HG02870 (cell line): ENCODE measurements around the gene KLHL17.

ENCODE experiments used
- ATAC-seq: cut with Tn5 transposase; IDR thresholded peaks from one replicate; pipeline ENCODE4 v1.9.1; 2021; ENCODE audit warnings: mild to moderate bottlenecking, moderate library complexity; ENCODE audit not compliant: unreplicated experiment

The KLHL17 gene

DNA sequence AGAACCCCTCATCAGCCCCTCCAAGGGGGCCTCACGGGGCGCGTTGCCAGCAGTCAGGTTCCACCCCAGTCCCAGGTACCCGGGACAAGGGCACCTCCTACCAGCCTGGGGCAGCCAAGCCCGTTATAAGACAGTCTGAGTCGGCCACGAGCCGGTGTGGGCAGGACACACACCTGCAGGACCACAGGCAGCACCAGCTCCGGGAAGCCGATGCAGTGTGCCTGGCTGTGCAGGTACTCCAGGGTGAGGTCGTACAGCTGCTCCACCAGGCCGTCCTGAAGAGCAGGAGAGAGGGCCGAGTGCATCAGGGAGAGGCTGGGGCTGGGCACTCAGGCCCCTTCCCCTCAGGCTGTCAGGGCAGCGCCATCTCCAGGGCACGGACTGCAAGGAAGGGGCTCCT, 12.4 kb upstream of the KLHL17 start:
- no peak for ATAC-seq

DNA sequence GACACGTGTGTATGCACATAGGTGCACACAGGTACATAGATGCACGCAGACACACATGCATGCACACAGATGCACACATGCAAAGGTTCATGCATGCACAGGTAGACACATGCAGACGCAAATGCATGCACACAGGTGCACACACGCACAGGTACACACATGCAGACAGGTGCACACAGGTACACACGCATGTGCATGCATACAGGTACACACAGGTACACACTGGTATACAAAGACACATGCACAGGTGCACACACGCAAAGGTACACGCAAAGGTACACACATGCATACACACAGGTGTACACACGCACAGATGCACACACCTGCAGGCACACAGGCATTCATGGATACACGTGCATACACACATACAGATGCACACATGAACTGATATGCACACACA, 10.1 kb upstream of the KLHL17 start:
- no peak for ATAC-seq

DNA sequence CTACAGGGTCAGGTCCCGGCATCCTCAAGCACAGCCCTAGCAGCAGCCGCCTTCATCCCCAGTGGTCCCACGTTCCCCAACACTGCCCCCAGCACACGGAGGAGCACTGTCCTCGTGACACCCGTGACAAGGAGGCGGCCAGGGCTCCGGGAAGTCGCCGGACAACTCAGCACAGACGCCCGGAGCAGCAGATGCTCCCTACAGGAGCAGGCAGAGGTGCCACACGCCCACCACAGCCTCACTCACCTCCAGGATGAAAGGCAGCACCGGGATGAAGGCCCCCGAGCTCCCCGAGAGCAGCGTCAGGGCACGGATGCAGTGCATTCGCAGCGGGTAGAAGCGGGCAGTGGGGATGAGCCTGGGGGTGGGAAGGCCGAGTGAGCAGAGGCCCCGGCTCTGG, 9.5 kb upstream of the KLHL17 start:
- ATAC-seq: no peak

DNA sequence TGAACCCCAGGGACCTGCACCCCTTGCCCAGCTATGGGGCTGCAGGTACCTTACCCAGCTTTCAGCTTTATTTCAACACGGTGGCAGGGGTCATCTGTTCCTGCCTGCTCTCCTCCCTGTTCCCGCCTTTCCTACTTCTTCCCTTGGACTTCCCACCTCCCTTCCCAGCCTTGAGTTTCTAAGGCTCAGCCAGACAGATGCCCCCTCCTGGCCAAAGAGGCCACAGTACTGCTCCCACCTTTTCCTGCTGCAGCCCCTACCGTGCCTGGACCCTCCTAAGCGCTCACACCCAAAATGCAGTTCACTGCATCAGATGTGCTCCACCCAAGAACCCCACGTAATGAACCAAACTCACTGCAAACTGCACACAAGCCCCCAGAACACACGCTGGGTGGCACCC, 9.0 kb upstream of the KLHL17 start:
- ATAC-seq: no peak

DNA sequence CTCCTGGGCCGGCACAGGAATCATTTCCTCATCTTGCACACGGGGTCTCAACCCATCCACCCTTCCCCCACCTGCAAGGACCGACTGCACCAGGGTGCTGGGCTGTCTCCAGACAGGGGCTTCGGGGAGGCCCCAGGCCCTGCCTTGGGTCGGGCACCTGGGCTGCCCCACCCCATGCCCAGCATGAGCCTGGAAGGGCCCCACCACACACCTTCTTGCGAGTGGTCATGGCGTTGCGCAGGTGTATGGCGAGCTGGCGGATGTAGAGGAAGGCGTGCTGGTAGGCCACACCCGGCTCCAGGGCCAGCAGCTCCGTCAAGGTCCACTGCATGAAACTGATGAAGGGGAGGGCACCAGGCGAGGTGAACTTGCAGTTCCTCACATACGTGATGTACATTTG, 8.2 kb upstream of the KLHL17 start:
- ATAC-seq: no peak

DNA sequence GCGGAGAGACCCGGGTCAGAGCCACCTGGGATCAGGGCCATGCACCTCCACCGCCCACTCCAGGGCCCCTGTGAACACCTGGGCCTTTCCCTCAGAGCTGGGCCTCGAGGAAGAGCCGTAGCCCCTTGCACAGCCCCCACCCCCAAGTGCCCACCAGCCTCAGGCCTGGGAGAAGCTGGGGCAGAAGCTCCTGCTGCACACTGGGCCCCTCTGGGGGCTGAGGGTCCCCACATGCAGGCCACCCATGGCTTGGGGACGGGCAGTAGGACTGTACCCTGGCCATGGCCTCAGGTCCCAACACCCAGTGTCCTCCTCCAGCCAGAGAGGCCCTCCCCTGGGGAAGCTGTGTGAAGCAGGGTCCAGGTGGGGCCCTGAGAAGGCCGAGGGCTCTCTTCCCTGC, 7.8 kb upstream of the KLHL17 start:
- ATAC-seq: no peak

DNA sequence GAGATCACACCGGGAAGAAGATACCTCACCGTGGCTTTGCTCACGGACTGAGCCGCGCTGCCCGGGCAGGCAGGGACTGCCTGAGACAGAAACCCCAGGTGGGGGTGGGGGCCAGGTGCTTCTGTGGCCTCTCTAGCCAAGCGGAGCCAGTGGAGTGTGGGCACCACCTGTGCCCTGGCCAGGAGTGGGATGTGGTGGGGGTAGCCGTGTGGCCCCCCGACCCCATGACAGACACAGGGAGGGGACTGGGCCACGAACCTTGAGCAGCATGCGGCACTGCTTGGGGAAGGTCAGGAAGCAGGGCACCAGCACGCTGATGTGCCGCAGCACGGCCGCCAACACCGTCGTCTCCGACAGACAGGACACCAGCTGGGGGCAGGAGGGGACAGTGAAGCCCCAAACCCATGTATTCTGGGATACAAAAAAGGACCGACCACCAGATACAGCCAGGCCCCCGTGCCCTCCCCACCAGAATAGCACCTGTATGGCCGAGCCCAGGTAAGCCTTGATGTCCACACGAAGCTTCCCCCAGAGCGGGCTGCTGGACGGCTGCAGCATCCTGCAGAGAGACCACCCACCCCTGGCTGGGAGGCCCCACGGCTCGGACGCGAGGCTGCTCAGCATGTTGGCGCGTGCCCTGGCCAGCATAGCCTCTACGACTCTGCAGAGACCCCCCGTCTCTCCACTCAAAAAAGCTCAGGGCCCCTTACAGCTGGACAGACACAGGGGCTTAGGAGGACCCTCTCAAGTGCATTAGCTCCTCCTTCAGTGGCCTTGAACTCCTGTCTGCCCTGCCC, 6.7 kb upstream of the KLHL17 start:
- ATAC-seq: no peak

DNA sequence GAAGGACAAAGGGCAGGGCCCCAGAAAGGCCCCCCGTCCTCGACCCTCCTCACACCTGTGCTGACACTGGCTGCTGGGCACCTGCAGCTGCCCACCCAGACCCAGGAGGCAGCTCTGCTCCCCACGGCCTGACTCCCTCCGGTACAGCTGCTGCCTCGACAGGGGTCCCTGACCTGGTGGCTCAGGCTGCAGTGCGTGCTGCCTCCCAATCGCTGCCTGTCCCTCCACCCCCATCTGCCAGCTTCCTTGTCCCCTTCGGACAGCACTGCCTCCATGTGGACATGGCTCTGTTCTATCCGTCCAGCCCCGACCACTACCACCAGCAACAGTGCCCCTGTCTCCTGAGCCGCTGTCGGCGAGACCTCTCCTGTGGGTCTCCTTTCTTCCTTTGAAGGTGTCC, 5.5 kb upstream of the KLHL17 start:
- ATAC-seq: no peak

DNA sequence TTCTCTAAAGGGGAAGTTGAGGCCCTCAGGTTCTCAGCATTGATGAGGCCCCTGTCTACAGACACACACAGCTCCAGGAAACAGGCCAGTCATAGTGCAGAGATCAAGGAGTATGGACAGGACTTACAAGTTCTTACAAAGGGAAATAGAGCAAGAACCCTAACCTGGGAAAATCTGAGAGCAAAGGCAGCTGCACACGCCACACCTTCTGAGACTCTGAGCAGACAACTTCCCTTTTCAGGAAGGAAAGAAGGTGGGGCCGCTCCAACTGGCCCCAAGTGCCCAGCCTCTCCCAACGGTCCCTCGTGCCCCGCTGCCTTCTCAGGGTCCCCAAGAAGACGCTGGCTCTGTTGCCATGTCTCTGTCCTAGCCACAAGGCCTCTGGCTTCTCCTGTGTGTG, 4.9 kb upstream of the KLHL17 start:
- no peak for ATAC-seq

DNA sequence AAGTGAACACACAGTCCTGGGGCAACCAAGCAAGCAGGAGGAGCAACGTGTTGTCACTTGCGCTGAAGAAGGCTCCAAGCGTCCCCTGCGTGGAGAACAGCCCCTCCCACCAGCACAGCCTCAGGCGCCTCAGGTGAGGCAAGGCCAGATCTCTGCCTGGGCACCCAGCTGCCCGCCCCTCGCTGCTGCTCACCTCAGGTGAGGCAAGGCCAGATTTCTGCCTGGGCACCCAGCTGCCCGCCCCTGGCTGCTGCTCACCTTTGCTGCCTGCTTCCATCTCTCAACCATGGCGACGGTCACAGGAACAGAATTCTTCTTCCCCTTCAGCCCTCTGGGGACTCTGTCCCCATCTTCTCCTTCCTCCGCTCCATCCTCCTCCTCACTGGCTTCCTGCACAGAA, 3.7 kb upstream of the KLHL17 start:
- ATAC-seq: no peak

DNA sequence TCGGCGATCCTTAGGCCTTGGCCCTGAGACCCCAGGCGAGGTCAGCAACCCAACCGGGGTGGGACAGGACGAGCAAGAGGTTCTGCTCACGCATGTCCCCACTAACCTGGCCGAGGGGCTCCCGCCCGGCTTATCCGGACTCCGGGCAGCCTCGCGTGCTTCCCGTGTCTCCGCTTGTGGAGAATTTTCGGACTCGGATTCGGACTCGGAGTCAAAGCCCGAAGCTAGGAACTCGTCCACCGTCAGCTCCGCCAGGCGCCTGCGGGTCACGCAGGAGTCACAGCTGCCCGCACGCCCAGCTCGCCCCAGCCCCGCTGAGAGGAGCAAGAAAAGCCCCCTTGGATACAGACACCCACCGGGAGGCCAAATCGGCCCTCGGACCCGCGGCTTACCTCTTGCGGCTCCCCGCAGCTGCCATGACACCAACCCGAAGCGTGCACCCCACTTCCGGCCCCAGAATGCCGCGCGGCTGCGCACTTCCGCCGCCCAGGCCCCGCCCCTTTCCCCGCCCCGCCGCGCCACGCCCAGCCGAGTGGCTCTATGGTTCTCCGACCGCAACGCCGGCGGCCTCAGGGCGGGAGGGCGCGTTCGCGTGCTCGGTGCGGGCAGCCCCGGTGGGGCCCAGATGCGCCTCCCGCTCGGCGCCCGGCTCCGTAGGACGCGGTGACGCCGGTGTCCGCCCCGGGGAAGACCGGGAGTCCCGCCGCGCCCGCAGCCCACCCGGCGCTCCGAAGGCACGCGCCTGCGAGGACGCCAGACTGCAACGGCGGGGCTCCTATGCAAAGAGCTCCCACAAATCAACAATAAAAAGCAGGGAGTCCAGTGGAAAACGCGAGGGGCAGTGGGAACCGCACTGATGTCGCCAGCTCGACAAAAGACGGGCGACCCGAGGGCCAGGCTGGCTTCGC, 1.3 kb upstream of the KLHL17 start, which contains the start of gene NOC2L:
TSS of gene NOC2L (minus strand) at position 434 of the 908 bp plus-strand sequence. CDS start at position 418, 16 bp downstream.
- no peak for ATAC-seq

DNA sequence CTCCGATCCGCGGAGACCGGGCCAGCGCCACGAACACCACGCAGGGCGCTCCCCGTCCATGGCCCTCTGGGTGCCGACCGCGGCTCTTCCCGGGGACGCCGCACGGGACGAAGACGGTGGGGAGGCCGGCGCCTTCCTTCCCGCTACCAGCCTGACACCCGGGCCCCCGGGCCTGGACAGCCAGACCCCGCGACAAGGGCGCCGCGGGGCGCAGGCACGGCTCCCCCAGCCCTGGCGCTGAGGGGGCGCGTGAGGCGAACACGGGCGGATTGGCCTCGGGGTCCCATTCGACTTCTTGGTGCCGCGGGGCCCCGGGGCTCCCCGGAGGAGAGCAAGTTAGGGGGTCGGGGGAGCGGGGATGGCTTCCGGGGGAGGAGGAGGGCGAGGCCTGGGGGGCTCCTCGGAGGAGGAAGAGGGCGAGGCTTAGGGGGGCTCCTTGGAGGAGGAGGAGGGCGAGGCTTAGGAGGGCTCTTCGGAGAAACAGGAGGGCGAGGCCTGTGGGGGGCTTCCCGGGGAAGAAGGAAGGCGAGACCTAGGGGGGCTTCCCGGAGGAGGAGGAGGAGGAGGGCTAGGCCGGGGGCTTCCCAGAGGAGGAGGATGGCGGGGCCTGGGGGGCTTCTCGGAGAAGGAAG, 537 bp upstream of the KLHL17 start:
- no peak for ATAC-seq

DNA sequence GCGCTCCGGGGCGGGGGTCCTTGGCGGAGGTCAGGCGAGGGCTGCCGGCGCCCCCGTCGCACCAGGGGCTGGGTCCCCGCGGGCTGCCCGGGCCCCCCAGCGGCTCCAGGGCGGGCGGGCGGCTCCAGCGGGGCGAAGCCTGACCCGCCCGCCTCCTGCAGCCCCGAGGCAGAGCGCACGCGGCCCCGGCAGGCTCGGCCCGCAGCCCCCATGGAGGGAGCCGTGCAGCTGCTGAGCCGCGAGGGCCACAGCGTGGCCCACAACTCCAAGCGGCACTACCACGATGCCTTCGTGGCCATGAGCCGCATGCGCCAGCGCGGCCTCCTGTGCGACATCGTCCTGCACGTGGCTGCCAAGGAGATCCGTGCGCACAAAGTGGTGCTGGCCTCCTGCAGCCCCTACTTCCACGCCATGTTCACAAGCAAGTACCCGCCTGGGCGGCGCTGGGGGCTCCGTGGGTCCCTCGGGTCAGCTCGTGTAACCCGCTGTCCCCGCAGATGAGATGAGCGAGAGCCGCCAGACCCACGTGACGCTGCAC, 817 bp downstream of the KLHL17 start:
- no peak for ATAC-seq

DNA sequence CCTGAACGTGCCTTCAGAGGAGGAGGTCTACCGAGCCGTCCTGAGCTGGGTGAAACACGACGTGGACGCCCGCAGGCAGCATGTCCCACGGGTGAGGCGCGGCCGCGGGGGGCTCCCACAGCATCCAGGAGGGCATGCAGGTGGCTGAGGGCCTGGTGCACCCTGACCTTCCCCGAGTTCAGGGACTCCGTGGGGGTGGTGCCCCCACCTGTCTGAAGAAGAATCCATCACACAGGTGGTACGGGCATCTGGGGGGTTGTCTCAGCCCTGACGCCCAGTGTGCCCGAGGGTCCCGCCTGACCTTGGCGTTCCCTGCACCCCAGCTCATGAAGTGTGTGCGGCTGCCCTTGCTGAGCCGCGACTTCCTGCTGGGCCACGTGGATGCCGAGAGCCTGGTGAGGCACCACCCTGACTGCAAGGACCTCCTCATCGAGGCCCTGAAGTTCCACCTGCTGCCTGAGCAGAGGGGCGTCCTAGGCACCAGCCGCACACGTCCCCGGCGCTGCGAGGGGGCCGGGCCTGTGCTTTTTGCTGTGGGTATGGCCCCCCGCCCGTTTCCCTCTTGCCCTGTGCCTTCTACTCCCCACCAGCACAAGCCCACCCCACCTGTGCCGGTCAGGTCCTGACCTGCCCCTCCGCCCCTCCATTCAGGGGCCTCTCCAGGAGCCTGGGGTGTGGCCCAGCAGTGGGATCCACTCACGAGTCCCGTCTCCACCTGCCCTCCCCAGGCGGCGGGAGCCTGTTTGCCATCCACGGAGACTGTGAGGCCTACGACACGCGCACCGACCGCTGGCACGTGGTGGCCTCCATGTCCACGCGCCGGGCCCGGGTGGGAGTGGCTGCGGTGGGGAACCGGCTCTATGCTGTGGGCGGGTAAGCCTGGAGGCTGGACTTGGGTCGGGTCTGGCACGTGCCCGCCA, 2.3 kb downstream of the KLHL17 start:
- ATAC-seq: no peak

DNA sequence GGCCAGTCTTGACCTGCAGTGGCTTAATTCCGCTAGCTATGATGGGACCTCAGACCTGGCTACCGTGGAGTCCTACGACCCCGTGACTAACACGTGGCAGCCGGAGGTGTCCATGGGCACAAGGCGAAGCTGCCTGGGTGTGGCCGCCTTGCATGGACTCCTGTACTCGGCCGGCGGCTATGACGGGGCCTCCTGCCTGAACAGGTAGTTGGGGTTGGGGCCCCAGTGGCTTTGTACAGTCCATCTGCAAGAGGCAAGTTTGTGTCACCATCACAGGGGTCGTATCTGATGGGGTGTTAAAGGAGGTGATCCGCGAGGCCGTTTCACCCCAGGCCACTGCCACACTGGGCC, 2.9 kb downstream of the KLHL17 start:
- no peak for ATAC-seq

DNA sequence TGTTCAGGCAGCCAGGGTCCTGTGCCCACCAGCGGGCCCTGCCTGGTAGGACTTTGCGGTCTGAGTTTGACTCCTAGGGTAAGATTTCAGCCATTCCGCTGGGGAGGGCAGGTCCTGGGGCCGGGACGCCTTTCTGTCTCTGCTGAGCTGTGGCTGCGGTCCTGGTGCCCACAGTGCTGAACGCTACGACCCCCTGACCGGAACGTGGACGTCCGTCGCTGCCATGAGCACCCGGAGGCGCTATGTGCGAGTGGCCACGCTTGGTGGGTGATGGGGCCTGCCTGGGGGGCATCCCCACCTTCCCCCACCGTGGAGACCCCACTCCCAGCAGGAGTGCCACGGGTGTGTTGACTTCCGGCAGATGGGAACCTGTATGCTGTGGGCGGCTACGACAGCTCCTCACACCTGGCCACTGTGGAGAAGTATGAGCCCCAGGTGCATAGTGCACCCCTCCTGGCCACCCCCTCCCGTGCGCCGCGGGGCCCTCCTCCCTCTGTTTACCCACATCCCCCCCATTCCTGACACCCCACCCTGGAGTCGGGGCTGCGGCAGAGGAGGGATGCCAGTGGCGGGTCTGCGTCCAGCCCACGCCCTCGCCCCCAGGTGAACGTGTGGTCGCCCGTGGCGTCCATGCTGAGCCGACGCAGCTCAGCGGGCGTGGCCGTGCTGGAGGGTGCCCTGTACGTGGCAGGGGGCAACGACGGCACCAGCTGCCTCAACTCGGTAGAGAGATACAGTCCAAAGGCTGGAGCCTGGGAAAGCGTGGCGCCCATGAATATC, 3.6 kb downstream of the KLHL17 start:
- ATAC-seq: no peak

DNA sequence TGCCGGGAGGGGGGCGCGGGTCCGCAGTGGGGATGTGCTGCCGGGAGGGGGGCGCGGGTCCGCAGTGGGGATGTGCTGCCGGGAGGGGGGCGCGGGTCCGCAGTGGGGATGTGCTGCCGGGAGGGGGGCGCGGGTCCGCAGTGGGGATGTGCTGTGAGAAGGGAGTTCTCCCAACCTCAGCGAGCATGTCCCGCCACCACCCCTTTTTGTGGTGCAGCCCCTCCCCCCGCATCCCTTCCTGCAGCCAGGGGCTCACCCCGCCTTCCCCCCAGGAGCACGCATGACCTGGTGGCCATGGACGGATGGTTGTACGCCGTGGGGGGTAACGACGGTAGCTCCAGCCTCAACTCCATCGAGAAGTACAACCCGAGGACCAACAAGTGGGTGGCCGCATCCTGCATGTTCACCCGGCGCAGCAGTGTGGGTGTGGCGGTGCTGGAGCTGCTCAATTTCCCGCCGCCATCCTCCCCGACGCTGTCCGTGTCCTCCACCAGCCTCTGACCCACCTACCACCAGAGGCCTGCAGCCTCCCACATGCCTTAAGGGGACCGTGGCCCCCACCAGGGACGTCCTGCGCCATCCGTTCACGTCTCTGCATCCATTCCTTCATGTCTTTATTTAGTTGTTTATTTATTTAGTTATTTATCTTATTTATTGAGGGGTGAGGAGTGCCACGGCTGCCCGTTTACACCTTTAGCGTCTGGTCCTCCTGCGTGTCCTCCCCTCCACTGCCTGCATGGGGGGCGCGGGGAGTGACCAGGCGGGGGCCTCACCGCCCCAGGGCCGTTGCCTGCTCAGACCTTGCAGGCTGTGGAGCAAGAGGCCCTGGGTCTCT, 4.5 kb downstream of the KLHL17 start:
- ATAC-seq: no peak

DNA sequence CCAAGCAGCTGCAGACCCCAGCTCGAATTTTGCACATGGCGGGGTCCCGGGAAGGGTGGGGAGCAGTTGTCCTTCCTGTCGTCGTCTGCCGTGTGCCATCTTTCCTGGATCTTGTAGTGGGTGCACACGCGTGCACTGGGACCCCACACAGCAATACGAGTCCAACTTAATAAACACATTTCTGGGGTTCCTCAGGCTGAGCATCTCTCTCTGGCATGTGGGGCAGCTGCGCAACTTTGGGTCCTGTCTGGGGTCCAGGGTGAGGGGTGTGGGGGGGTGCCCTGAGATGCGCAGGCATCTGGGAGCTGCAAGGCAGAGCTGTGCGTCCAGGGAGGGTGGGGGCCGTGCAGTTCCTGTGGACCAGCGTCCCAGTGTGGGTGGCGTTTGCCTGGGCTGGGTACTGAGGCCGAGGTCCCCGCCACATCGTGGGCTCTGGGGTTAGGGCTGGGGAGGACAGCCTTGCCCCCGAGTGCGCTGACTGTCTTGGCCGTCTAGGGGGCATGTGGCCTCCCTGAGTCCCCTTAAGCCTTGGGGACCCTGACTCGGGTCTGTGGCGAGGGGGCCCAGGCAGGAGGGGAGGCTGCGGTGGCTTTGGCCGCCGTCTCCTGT, 5.2 kb downstream of the KLHL17 start:
- no peak for ATAC-seq
